Mucosa of descending colon (tissue), 3 donors: ENCODE results near the gene EFTUD2. TPM values are rescaled to one million over a fixed set of nuclear protein-coding genes. Genes with fewer than 3 reads are reported as not detected.
"Not testable (repeated sequence)": the region's sequence is repeated elsewhere in the genome, so short reads cannot be mapped to it uniquely, and the experiment has no call there.

Experiments
- ATAC-seq: fragments of 200-7000 bp; cut with Tn5 transposase; one replicate; pipeline ENCODE4 v1.9.1; 2020; ENCODE audit warnings: mild to moderate bottlenecking, moderate library complexity
- DNase-seq, 3 donors: peaks; one replicate each; pipeline ENCODE4 v3.0.0-alpha.2; 2020
- H3K36me3 ChIP-seq: fragments of 200-600 bp; one replicate; pipeline ENCODE4 v1.8.0; 2021; ENCODE audit warnings: low read depth, mild to moderate bottlenecking
- H3K4me1 ChIP-seq: fragments of 200-600 bp; one replicate; pipeline ENCODE4 v1.8.0; 2021; ENCODE audit warnings: low read depth, mild to moderate bottlenecking
- H3K4me3 ChIP-seq: fragments of 200-600 bp; one replicate; pipeline ENCODE4 v1.8.0; 2021; ENCODE audit warnings: mild to moderate bottlenecking
- H3K9me3 ChIP-seq: fragments of 200-600 bp; one replicate; pipeline ENCODE4 v1.8.0; 2021; ENCODE audit warnings: mild to moderate bottlenecking
- CTCF ChIP-seq: fragments of 200-600 bp; IDR thresholded peaks from one replicate; pipeline ENCODE4 v1.8.0; 2022; ENCODE audit warnings: antibody characterized with exemption, mild to moderate bottlenecking
- intact Hi-C, 2 donors: fragments of 100-400 bp; cut with DNase I in 1 of 2; cut with micrococcal nuclease in 1 of 2; formaldehyde crosslinking; loops; one replicate each; pipeline versions ENCODE4 v1.11.0 to v1.11.1; 2022; cut with DNase I, micrococcal nuclease
- long read RNA-seq, 2 donors: library from polyadenylated mRNA; unstranded; transcript quantifications; one replicate each; pipeline ENCODE4 v2.0.0, GENCODE V29; 2019 to 2021
- total RNA-seq, 3 donors: library from RNA; stranded (reverse); fragmentation: NEBNext Ultra II Directional in 2 of 3; extraction: Animal tissue kit (Norgen Biotek cat#: 25700) in 2 of 3; gene quantifications; one replicate each; pipeline versions ENCODE4 v1.2.1 to v1.2.4, GENCODE V29; 2021 to 2023
- donor health status: DM: no; HTN: no; CAD: no; lungs with moderate emphysema.
- donor health status: DM: no; HTN: no; CAD: no.
- donor health status: DM: no; HTN: yes; CAD: no.

The EFTUD2 gene
- total RNA-seq: 10 to 100 TPM; 66.3 to 88.1 (median 82.0) TPM
- long read RNA-seq, donor 1, full-length matches to known transcripts: 68 of 87 reads
- long read RNA-seq, donor 1, partial matches to known transcripts: 11 of 87 reads
- long read RNA-seq, donor 1, other reads (novel, unspliced or antisense): 8 of 87 reads
- long read RNA-seq, donor 2, full-length matches to known transcripts: 26 of 32 reads
- long read RNA-seq, donor 2, partial matches to known transcripts: 5 of 32 reads
- long read RNA-seq, donor 2, other reads (novel, unspliced or antisense): 1 of 32 reads

- intact Hi-C loops: no loop called here
- ATAC-seq: peak; percentile 97
- H3K4me3 ChIP-seq: peak within 1 kb of the TSS; percentile 31
- peak; percentile 94 to 96 (median 95) for DNase-seq
- H3K36me3 ChIP-seq: no peaks in the 10 kb centered on the region
- H3K9me3 ChIP-seq: no peaks in the 10 kb centered on the region
- H3K4me1 ChIP-seq: peaks cover 14% of the 10 kb centered on the region
- TF ChIP-seq CTCF: no peak
These were observed at the start of gene EFTUD2 for GRCh38 chr17:44899074-44899782. EFTUD2 (minus strand) TSS chr17:44899445; CDS start chr17:44894521, 4,924 bp downstream.

GRCh38 chr17:44948315-44948795, 49.1 kb upstream of the EFTUD2 start:
- DNase-seq: no peak
- ATAC-seq: no peak
- Histone ChIP-seq H3K36me3 (no peaks in the 10 kb centered on the region), H3K4me1 (peaks cover 7% of the 10 kb centered on the region), H3K9me3 (no peaks in the 10 kb centered on the region), H3K4me3 (no peak overlapping the region)
- intact Hi-C loops: no loop called here
- no peak for TF ChIP-seq CTCF

GRCh38 chr17:44947461-44948314, 48.4 kb upstream of the EFTUD2 start, which contains the start of gene KIF18B:
KIF18B (minus strand) TSS chr17:44947773; CDS start chr17:44936344, 11,429 bp downstream.
- TF ChIP-seq CTCF: no peak
- peak; percentile 91 to 93 (median 92) for DNase-seq
- Histone ChIP-seq H3K36me3 (no peaks in the 10 kb centered on the region), H3K4me3 (peak within 1 kb of the TSS; percentile 32), H3K9me3 (no peaks in the 10 kb centered on the region), H3K4me1 (peaks cover 7% of the 10 kb centered on the region)
- intact Hi-C loops: no loop called here
- peak; percentile 99 for ATAC-seq

- H3K9me3 ChIP-seq, H3K4me1 ChIP-seq, ATAC-seq, intact Hi-C loops, H3K36me3 ChIP-seq, DNase-seq, H3K4me3 ChIP-seq: not testable (repeated sequence)
These were observed 46.4 kb upstream of the EFTUD2 start for GRCh38 chr17:44945652-44946051.

- no peaks in the 10 kb centered on the region for H3K36me3 ChIP-seq
- TF ChIP-seq CTCF: no peak
- H3K9me3 ChIP-seq: no peaks in the 10 kb centered on the region
- DNase-seq: no peak
- peaks cover 3% of the 10 kb centered on the region for H3K4me1 ChIP-seq
- ATAC-seq: no peak
- intact Hi-C loops: no loop called here
- no peak overlapping the region for H3K4me3 ChIP-seq
These were observed 43.2 kb upstream of the EFTUD2 start for GRCh38 chr17:44942456-44942855.
